HEK293 (cell line): ENCODE measurements around the gene S100B.

ENCODE experiments used
- CTCF ChIA-PET: fragments of 350-600 bp; formaldehyde crosslinking; extraction: SDS; loops from one replicate; lab custom pipeline; 2021; ENCODE audit warnings: antibody characterized with exemption; lab: Yijun Ruan, JAX
- POLR2A ChIA-PET: fragments of 300-600 bp; formaldehyde crosslinking; extraction: SDS; loops from one replicate; lab custom pipeline; 2020; ENCODE audit warnings: antibody characterized with exemption, inconsistent platforms; lab: Yijun Ruan, JAX
- H3K27ac ChIP-seq: fragments of 200-500 bp; sonication (Bioruptor generic); 2 replicates; pipeline ENCODE4 v1.5.1; 2014; ENCODE audit warnings: low read depth, low read length, control low read depth, inconsistent platforms; ENCODE audit errors: extremely low read depth
- H3K36me3 ChIP-seq, 2 experiments: fragments of 200-500 bp in 1 of 2; sonication (Bioruptor generic) in 1 of 2; 1 replicate in 1 of 2; 2 replicates in 1 of 2; pipeline ENCODE4 v1.5.1; 2014 to 2017; ENCODE audit warnings: inconsistent platforms in 2 of 2, low read length in 2 of 2; ENCODE audit not compliant: control insufficient read depth in 2 of 2, insufficient read depth in 1 of 2
- H3K4me1 ChIP-seq: fragments of 200-500 bp; sonication (Bioruptor generic); 2 replicates; pipeline ENCODE4 v1.5.1; 2014; ENCODE audit warnings: mild to moderate bottlenecking, low read length, inconsistent platforms; ENCODE audit not compliant: control insufficient read depth, insufficient read depth
- H3K4me3 ChIP-seq: 2 replicates; pipeline ENCODE4 v1.5.1; 2011; ENCODE audit warnings: low read depth, mild to moderate bottlenecking, control low read depth, low read length, moderate library complexity
- H3K9me3 ChIP-seq: fragments of 200-500 bp; sonication (Bioruptor generic); 2 replicates; pipeline ENCODE4 v1.5.1; 2014; ENCODE audit warnings: low read depth, low read length, inconsistent platforms; ENCODE audit not compliant: control insufficient read depth, insufficient read depth
- GLI2 ChIP-seq: fragments of 450-650 bp; formaldehyde crosslinking; IDR thresholded peaks from 2 replicates; pipeline ENCODE4; 2017; ENCODE audit warnings: missing biosample characterization, missing genetic modification characterization, low read depth, borderline replicate concordance
- IKZF3 ChIP-seq: fragments of 450-650 bp; IDR thresholded peaks from 2 replicates; pipeline ENCODE4 v1.5.0; 2018; ENCODE audit warnings: missing biosample characterization, mild to moderate bottlenecking, missing genetic modification characterization, moderate library complexity
- KLF16 ChIP-seq: fragments of 450-650 bp; formaldehyde crosslinking; IDR thresholded peaks from 2 replicates; pipeline ENCODE4 v1.5.1; 2017; ENCODE audit warnings: missing biosample characterization, missing genetic modification characterization
- OSR2 ChIP-seq: fragments of 450-650 bp; formaldehyde crosslinking; IDR thresholded peaks from 2 replicates; pipeline ENCODE4 v1.5.1; 2016; ENCODE audit warnings: missing biosample characterization, missing genetic modification characterization
- PRDM1 ChIP-seq: fragments of 450-650 bp; formaldehyde crosslinking; IDR thresholded peaks from 2 replicates; pipeline ENCODE4; 2016; ENCODE audit warnings: missing biosample characterization, missing genetic modification characterization
- ZBTB8A ChIP-seq: fragments of 450-650 bp; formaldehyde crosslinking; IDR thresholded peaks from 2 replicates; pipeline ENCODE4 v1.5.1; 2016; ENCODE audit warnings: missing biosample characterization, missing genetic modification characterization
- ZIC2 ChIP-seq: fragments of 450-650 bp; formaldehyde crosslinking; IDR thresholded peaks from 2 replicates; pipeline ENCODE4 v1.5.1; 2016; ENCODE audit warnings: missing biosample characterization, missing genetic modification characterization
- ZNF133 ChIP-seq: fragments of 450-650 bp; formaldehyde crosslinking; IDR thresholded peaks from 2 replicates; pipeline ENCODE4 v1.5.1; 2016; ENCODE audit warnings: missing biosample characterization, missing genetic modification characterization
- ZNF292 ChIP-seq: fragments of 450-650 bp; formaldehyde crosslinking; IDR thresholded peaks from 2 replicates; pipeline ENCODE4 v1.5.1; 2016; ENCODE audit warnings: low read depth, missing biosample characterization, missing genetic modification characterization, borderline replicate concordance
- ZNF341 ChIP-seq: fragments of 450-650 bp; formaldehyde crosslinking; IDR thresholded peaks from 2 replicates; pipeline ENCODE4; 2016; ENCODE audit warnings: low read depth, missing biosample characterization, missing genetic modification characterization
- ZNF404 ChIP-seq: fragments of 450-650 bp; formaldehyde crosslinking; IDR thresholded peaks from 2 replicates; pipeline ENCODE4 v1.5.1; 2017; ENCODE audit warnings: missing biosample characterization, missing genetic modification characterization
- ZNF48 ChIP-seq: fragments of 450-650 bp; formaldehyde crosslinking; IDR thresholded peaks from 2 replicates; pipeline ENCODE4 v1.5.1; 2016; ENCODE audit warnings: missing biosample characterization, missing genetic modification characterization
- ZNF529 ChIP-seq: fragments of 450-650 bp; formaldehyde crosslinking; IDR thresholded peaks from 2 replicates; pipeline ENCODE4 v1.5.1; 2017; ENCODE audit warnings: missing genetic modification characterization, missing biosample characterization; ENCODE audit not compliant: insufficient replicate concordance
- ZNF548 ChIP-seq: fragments of 450-650 bp; formaldehyde crosslinking; IDR thresholded peaks from 2 replicates; pipeline ENCODE4 v1.5.1; 2016; ENCODE audit warnings: missing biosample characterization, missing genetic modification characterization
- ZNF555 ChIP-seq: fragments of 450-650 bp; formaldehyde crosslinking; conservative IDR thresholded peaks from 2 replicates; pipeline ENCODE4 v1.5.1; 2017; ENCODE audit warnings: missing biosample characterization, mild to moderate bottlenecking, missing genetic modification characterization, inconsistent platforms
- ZNF558 ChIP-seq: fragments of 450-650 bp; formaldehyde crosslinking; IDR thresholded peaks from 2 replicates; pipeline ENCODE4 v1.5.1; 2016; ENCODE audit warnings: missing biosample characterization, missing genetic modification characterization
- ZNF600 ChIP-seq: fragments of 450-650 bp; formaldehyde crosslinking; IDR thresholded peaks from 2 replicates; pipeline ENCODE4 v1.5.1; 2016; ENCODE audit warnings: missing biosample characterization, missing genetic modification characterization
- ZNF660 ChIP-seq: fragments of 450-650 bp; IDR thresholded peaks from 2 replicates; pipeline ENCODE4 v1.5.1; 2018; ENCODE audit warnings: missing biosample characterization, mild to moderate bottlenecking, missing genetic modification characterization
- ZNF768 ChIP-seq: fragments of 450-650 bp; formaldehyde crosslinking; IDR thresholded peaks from 2 replicates; pipeline ENCODE4 v1.5.1; 2018; ENCODE audit warnings: missing biosample characterization, mild to moderate bottlenecking, missing genetic modification characterization
- ZSCAN23 ChIP-seq: fragments of 450-650 bp; formaldehyde crosslinking; IDR thresholded peaks from 2 replicates; pipeline ENCODE4 v1.5.1; 2016; ENCODE audit warnings: missing biosample characterization, missing genetic modification characterization
- TF ChIP-seq, protein P1 (sequence below): fragments of 450-650 bp; formaldehyde crosslinking; IDR thresholded peaks from 2 replicates; pipeline ENCODE4 v1.5.1; 2017; ENCODE audit warnings: missing biosample characterization, missing genetic modification characterization

The S100B gene

DNA sequence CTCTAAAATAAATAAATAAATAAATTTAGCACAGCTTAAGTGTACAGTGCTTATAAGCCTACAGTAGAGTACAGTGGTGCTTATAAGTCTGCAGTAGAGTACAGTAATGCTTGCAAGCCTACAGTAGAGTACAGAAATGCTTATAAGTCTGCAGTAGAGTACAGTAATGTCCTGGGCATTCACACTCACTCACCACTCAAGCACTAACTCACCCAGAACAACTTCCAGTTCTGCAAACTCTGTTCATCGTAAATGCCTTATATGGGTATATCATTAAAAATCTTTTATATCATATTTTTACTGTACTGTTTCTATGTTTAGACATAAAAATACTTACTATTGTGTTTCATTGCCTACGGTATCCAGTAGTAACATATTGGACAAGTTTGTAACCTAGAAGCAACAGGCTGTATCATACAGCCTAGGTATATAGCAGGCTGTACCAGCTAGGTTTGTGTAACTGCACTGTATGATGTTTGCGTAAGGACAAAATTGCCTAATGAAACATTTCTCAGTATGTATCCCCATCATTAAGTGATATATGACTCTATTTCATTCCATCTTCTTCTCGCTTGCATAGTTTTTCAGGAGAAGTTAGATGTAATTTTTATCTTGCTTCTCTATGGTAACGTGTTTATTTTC lies 14.0 kb upstream of the S100B start:
- ChIA-PET POLR2A (interaction anchor here (0.6 to 1.1 kb wide), 2 partner anchors 16 to 17 kb away, joined by 3 to 5 read pairs; partner anchors contain the start of gene PRMT2), CTCF (no interaction called here)
- H3K9me3 ChIP-seq, result no peaks in the 10 kb centered on the region
- H3K4me1 ChIP-seq, result no peaks in the 10 kb centered on the region
- H3K36me3 ChIP-seq, result no peaks in the 10 kb centered on the region
- H3K27ac ChIP-seq, result no peak overlapping the region
- H3K4me3 ChIP-seq, result no peak overlapping the region
- no peak for TF ChIP-seq ZNF292

DNA sequence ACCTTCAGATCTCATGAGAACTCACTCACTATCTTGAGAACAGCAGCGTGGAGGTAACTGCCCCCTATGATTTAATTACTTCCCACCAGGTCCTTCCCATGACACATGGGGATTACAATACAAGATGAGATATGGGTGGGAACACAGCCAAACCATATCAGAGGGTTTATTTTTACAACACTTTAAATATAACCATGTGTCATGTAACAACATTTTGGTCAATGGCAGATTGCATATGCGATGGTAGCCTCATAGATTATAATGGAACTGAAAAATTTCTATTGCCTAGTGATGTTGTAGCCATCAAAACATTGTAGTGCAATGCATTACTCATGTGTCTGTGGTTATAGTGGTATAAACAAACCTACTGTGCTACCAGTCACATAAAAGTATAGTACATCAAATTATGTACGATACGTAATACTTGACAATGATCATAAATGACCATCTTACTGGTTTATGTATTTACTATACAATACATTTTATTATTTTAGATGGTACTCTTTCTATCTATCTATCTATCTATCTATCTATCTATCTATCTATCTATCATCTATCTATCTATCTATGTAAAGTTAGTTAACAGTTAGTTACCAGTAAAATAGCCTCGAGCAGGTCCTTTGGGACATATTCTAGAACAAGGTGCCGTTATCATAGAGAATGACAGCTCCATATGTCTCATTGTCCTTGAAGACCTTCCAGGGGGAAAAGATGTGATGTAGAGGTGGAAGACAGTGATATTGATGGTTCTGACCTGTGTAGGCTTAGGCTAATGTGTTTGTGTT lies 12.6 kb upstream of the S100B start:
- Histone ChIP-seq H3K4me1 (no peaks in the 10 kb centered on the region), H3K4me3 (no peak overlapping the region), H3K9me3 (no peaks in the 10 kb centered on the region), H3K36me3 (no peaks in the 10 kb centered on the region), H3K27ac (no peak overlapping the region)
- ChIA-PET POLR2A (no interaction called here), CTCF (interaction anchor here (0.6 to 0.9 kb wide), 3 partner anchors 11 to 89 kb away, joined by 3 to 5 read pairs (median 4); no protein-coding TSS in a partner anchor)
- TF ChIP-seq ZNF548 (no peak), ZNF555 (tag by site-specific recombination) (no peak), ZIC2 (0 out of 2 replicates have a peak, but pooled peaks have one; percentile 18), ZBTB8A (no peak), GLI2 (no peak), ZNF404 (tag by site-specific recombination) (no peak), ZNF600 (tag by site-specific recombination) (no peak), KLF16 (tag by site-specific recombination) (no peak), ZNF768 (tag by site-specific recombination) (no peak), ZNF48 (tag by site-specific recombination) (no peak), IKZF3 (tag by site-specific recombination) (0 out of 2 replicates have a peak, but pooled peaks have one; percentile 23), OSR2 (peak; percentile 31; the same call in 1 of the 2 replicates), ZSCAN23 (tag by site-specific recombination) (no peak), ZNF660 (no peak), ZNF133 (tag by site-specific recombination) (no peak), PRDM1 (tag by site-specific recombination) (no peak)
- TF ChIP-seq, protein P1, sequence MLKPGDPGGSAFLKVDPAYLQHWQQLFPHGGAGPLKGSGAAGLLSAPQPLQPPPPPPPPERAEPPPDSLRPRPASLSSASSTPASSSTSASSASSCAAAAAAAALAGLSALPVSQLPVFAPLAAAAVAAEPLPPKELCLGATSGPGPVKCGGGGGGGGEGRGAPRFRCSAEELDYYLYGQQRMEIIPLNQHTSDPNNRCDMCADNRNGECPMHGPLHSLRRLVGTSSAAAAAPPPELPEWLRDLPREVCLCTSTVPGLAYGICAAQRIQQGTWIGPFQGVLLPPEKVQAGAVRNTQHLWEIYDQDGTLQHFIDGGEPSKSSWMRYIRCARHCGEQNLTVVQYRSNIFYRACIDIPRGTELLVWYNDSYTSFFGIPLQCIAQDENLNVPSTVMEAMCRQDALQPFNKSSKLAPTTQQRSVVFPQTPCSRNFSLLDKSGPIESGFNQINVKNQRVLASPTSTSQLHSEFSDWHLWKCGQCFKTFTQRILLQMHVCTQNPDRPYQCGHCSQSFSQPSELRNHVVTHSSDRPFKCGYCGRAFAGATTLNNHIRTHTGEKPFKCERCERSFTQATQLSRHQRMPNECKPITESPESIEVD (tag by site-specific recombination), result peak; percentile 32; the same call in 1 of the 2 replicates

DNA sequence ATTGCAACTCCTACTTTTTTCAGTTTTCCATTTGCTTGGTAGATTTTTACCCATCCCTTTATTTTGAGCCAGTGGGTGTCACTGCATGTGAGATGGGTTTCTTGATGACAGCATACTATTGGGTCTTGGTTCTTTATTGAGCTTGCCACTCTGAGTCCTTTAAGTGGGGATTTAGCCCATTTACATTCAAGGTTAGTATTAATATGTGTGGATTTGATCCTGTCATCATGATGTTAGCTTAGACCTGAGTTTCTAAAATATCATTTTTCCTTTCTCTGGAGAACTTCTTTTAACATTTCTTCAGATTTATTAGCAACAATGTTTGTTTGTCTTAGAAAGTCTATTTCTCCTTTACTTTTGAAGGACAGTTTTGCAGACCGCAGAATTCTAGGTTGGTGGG lies 11.8 kb upstream of the S100B start:
- Histone ChIP-seq H3K4me3 (no peak overlapping the region), H3K36me3 (no peaks in the 10 kb centered on the region), H3K4me1 (no peaks in the 10 kb centered on the region), H3K9me3 (no peaks in the 10 kb centered on the region), H3K27ac (no peak overlapping the region)
- CTCF ChIA-PET, result interaction anchor here (0.7 kb wide), 1 partner anchor 208 kb away, joined by 5 read pairs; no protein-coding TSS in a partner anchor
- POLR2A ChIA-PET, result no interaction called here
- TF ChIP-seq ZNF558 (tag by site-specific recombination), result peak; percentile 97
- peak; percentile 18 for TF ChIP-seq ZNF529 (tag by site-specific recombination)
- TF ChIP-seq ZNF341 (tag by site-specific recombination), result no peak
